Measurements from ENCODE around the gene AFF3. TPM values are rescaled to one million over a fixed set of nuclear protein-coding genes. Genes with fewer than 3 reads are reported as not detected.

Gene AFF3
- total RNA-seq, 1 experiment from 2014 or later: 0.22 TPM

DNA sequence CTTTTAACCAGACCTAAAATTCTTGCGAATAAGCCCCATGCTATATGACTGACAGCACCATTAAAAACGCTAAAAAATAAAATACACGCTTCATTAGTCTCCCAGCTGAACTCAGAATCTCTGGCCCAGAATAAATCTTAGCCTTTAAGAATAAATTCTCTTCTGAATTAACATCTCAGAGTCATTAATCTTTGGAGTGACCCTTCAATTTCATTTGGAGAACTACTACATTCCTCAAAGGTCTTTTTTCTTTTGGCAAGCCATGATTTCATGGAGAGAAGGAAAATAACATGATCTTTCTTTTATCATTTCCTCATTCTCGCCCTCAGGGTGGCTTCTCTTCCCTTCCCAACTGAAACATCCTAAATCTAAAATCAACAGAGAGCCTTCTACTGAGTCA is 259.0 kb downstream of the AFF3 start:
- H3K4me1 ChIP-seq (ENCODE audit: insufficient read depth, low read length): no peaks in the 10 kb centered on the region
- no peak overlapping the region for H4K5ac ChIP-seq (ENCODE audit: insufficient read length, low read depth, low read length)
- H2AK5ac ChIP-seq (ENCODE audit: insufficient read length, low read length): no peak overlapping the region
- H3K14ac ChIP-seq (ENCODE audit: insufficient read depth, low read length): no peak overlapping the region
- no peak overlapping the region for H3K23ac ChIP-seq (ENCODE audit: insufficient read length, low read depth, low read length)
- no peaks in the 10 kb centered on the region for H3K79me1 ChIP-seq (ENCODE audit: insufficient read depth, low read depth, low read length, poor library complexity, severe bottlenecking)
- no peaks in the 10 kb centered on the region for H3K27me3 Mint-ChIP-seq (ENCODE audit: low read depth)
- TF ChIP-seq, protein P1, sequence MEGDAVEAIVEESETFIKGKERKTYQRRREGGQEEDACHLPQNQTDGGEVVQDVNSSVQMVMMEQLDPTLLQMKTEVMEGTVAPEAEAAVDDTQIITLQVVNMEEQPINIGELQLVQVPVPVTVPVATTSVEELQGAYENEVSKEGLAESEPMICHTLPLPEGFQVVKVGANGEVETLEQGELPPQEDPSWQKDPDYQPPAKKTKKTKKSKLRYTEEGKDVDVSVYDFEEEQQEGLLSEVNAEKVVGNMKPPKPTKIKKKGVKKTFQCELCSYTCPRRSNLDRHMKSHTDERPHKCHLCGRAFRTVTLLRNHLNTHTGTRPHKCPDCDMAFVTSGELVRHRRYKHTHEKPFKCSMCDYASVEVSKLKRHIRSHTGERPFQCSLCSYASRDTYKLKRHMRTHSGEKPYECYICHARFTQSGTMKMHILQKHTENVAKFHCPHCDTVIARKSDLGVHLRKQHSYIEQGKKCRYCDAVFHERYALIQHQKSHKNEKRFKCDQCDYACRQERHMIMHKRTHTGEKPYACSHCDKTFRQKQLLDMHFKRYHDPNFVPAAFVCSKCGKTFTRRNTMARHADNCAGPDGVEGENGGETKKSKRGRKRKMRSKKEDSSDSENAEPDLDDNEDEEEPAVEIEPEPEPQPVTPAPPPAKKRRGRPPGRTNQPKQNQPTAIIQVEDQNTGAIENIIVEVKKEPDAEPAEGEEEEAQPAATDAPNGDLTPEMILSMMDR (conservative IDR thresholded peaks at IDR 0.05): no peak
- no peak overlapping the region for H2AFZ ChIP-seq (ENCODE audit: low read length)
- H3K9me3 Mint-ChIP-seq: no peaks in the 10 kb centered on the region
- DNase-seq: no peak
- peaks cover 5 to 15% of the 10 kb centered on the region in 2 experiments; a peak in 3 of 4 replicates for H3K4me1 Mint-ChIP-seq
- no peak overlapping the region for H4K91ac ChIP-seq (ENCODE audit: insufficient read length, low read depth, low read length)
- H2BK20ac ChIP-seq (ENCODE audit: low read depth, low read length, poor library complexity, severe bottlenecking): no peak overlapping the region
- H3K4me2 ChIP-seq (ENCODE audit: insufficient read depth, insufficient read length, low read length): no peak overlapping the region
- H3K27ac Mint-ChIP-seq: no peak overlapping the region
- H4K20me1 ChIP-seq (ENCODE audit: control insufficient read depth, insufficient read depth, insufficient read length): no peaks in the 10 kb centered on the region
- no peak overlapping the region for H2BK5ac ChIP-seq (ENCODE audit: insufficient read length, low read length)
- no peaks in the 10 kb centered on the region for H3K9me3 ChIP-seq (ENCODE audit: control insufficient read depth, low read depth, low read length)
- no peaks in the 10 kb centered on the region for H3K36me3 Mint-ChIP-seq (ENCODE audit: insufficient read depth in 1 of 3, low read depth in 3 of 3)
- H3K9ac ChIP-seq (ENCODE audit: extremely low read depth, insufficient read length, low read length): no peak overlapping the region
- no peak overlapping the region for H3K4ac ChIP-seq (ENCODE audit: low read depth, low read length)
- H3K27me3 ChIP-seq (ENCODE audit: insufficient read depth, low read length): no peaks in the 10 kb centered on the region
- no peak overlapping the region for H2BK15ac ChIP-seq (ENCODE audit: low read depth, low read length)
- no peak overlapping the region for H3T11ph ChIP-seq (ENCODE audit: low read length)
- no peaks in the 10 kb centered on the region for H3K79me2 ChIP-seq (ENCODE audit: insufficient read depth, low read length)
- no CpG with 5 or more reads among the region's 4 CpGs for WGBS (ENCODE audit: extremely low coverage, insufficient read length, low lambda C conversion rate)
- no peak overlapping the region for H4K8ac ChIP-seq (replicated peaks; ENCODE audit: insufficient read length, low read depth, low read length)
- H3K4me3 Mint-ChIP-seq: no peak overlapping the region
- H2BK120ac ChIP-seq (ENCODE audit: low read depth, low read length, poor library complexity, severe bottlenecking): no peak overlapping the region
- H2BK12ac ChIP-seq (ENCODE audit: insufficient read length, low read depth, low read length): no peak overlapping the region
- no peak overlapping the region for H3K27ac ChIP-seq (ENCODE audit: insufficient read length, low read depth, low read length)
- H3K18ac ChIP-seq (ENCODE audit: insufficient read length, low read depth, low read length): no peak overlapping the region
- no peak overlapping the region for H3K56ac ChIP-seq (ENCODE audit: insufficient read length, low read depth, low read length)
- H3K23me2 ChIP-seq (ENCODE audit: insufficient read length, low read depth, low read length, poor library complexity, severe bottlenecking): no peaks in the 10 kb centered on the region
